Heart left ventricle (tissue), 13 donors: ENCODE measurements around the gene C2orf69.

Experiments used
- CTCF ChIP-seq, 12 donors: fragments of 200-600 bp; sonication (generic) in 4 of 12; IDR thresholded peaks; one replicate each; pipeline versions ENCODE4 v1.5.0 to v1.8.0; 2018 to 2022; ENCODE audit warnings: antibody characterized with exemption in 12 of 12, mild to moderate bottlenecking in 5 of 12
- POLR2A ChIP-seq, 2 donors: fragments of 450-650 bp; IDR thresholded peaks; one replicate each; pipeline ENCODE4 v1.6.1; 2017; ENCODE audit warnings: antibody characterized with exemption in 2 of 2, mild to moderate bottlenecking in 2 of 2, moderate library complexity in 2 of 2
- donor health status: ischemic (EF 13 %, LVEDD 7.1; RV severe dilation, severe dysfunction).
- donor health status: DM: no; HTN: yes; CAD: no.
- donor health status: DM: no; HTN: no; CAD: no.
- donor health status: ischemic (EF 25% LVEDD 6.9; RV normal size, moderate dysfunction).
- donor health status: ischemic (EF 25% LVEDD 5.7; RV mildly dilated, moderate dysfunction).
- donor health status: ischemic (EF 35%, LVEDD 5.7; RV mildly dilated, moderate dysfunction).
- donor health status: nonischemic (EF 11% LVEDD 7.7; RV severe dilation, severe dysfunction).
- donor health status: DM: yes; HTN: yes; CAD: no.
- donor health status: PGD.
- donor health status: ischemic (EF 29% LVEDD 5.4; RV normal size, mild dysfunction).
- donor health status: nonischemic (EF 23%, LVEDD 6.1; RV moderate dilation, normal function).

DNA sequence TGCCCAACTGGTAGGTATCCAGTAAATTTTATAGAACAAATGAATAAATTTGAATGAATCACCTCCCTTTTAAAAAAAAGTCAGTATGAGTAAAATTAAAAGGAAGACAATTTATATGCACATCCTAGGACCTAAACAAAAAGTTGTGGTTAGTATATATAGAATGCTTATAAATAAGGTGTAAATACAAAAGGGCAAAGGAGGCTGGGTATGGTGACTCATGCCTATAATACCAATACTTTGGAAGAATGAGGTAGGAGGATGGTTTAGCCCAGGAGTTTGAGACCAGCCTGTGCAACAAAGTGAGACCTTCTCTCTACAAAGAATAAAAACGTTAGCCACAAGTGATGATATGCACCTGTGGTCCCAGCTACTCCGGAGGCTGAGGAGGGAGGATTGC is 12.8 kb downstream of the C2orf69 start:
- TF ChIP-seq CTCF (IDR thresholded peaks at IDR 0.05) (no peak), POLR2A (IDR thresholded peaks at IDR 0.05) (no peak)
